GM18868 (cell line): ENCODE measurements around the gene GRHL1.
"Not testable (repeated sequence)": the region's sequence is repeated elsewhere in the genome, so short reads cannot be mapped to it uniquely, and the experiment has no call there.

Experiments used
- ATAC-seq: cut with Tn5 transposase; IDR thresholded peaks from one replicate; pipeline ENCODE4 v1.9.1; 2021; ENCODE audit warnings: mild to moderate bottlenecking, moderate library complexity; ENCODE audit not compliant: unreplicated experiment

Gene GRHL1, protein sequence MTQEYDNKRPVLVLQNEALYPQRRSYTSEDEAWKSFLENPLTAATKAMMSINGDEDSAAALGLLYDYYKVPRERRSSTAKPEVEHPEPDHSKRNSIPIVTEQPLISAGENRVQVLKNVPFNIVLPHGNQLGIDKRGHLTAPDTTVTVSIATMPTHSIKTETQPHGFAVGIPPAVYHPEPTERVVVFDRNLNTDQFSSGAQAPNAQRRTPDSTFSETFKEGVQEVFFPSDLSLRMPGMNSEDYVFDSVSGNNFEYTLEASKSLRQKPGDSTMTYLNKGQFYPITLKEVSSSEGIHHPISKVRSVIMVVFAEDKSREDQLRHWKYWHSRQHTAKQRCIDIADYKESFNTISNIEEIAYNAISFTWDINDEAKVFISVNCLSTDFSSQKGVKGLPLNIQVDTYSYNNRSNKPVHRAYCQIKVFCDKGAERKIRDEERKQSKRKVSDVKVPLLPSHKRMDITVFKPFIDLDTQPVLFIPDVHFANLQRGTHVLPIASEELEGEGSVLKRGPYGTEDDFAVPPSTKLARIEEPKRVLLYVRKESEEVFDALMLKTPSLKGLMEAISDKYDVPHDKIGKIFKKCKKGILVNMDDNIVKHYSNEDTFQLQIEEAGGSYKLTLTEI

DNA sequence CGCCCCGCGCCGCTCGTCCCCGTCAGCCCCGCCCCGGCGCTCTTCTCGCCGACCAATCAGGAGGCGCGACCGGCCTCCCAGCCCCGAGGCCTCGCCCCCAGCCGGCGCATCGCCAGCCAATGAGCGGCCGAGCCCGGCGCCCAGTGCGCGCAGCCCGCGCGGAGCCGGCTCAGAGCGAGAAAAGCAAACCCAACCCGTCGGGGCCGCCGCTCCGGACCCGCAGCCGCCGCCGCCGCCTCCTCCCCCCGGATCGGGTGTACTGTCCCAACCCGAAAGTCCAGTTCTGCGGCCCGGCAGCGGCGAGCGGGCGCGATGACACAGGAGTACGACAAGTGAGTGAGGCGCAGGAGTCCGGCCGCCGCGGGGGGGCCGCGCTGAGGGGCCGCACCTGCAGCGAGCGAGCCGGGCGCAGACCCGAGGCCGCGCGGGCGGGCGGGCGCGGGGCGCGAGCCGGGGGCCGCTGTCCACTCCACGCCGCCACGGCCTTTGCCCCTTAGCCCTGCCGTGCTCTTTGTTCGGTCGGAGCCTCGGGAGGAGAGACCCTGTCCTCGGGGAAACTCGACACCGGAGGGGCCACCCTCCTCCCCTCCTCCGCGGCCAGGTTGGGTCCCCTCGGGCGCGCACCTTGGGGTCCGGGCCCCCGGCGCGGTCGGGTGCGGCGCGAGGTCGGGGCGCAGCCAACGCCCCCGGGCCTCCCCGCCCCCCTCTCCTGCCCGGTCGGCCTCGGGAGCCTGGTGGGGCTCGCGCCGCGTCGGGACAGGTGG, at the start of gene GRHL1:
Gene GRHL1 (plus strand): TSS at position 172 of the 764 bp plus-strand sequence. CDS start 141 bp downstream, at position 313.
- ATAC-seq = peak; percentile 97

DNA sequence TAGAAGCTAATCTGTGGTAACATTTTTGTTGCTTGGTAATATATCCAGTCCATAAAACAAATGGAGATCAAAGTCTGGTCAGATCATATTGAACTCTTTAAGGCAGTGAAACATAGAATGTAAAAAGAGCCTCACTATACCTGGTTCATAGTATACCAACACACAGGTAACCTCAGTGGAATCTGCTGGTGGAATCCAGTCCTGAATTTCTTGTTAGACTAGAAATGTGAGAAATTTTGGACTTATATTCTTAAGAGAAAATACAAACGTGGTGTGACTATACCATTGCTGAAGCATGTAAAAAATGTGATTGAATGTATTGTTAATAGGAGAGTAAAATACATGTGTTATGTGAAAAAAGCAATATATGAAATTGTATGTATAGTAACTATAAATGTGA, 46.1 kb upstream of the GRHL1 start:
- ATAC-seq = no peak

- no peak for ATAC-seq
These were observed 44.1 kb upstream of the GRHL1 start for GRCh38 chr2:9907402-9907801.

- no peak for ATAC-seq
These were observed 42.9 kb upstream of the GRHL1 start for GRCh38 chr2:9908639-9909038.

GRCh38 chr2:9909106-9909505, 42.4 kb upstream of the GRHL1 start:
- no peak for ATAC-seq

DNA sequence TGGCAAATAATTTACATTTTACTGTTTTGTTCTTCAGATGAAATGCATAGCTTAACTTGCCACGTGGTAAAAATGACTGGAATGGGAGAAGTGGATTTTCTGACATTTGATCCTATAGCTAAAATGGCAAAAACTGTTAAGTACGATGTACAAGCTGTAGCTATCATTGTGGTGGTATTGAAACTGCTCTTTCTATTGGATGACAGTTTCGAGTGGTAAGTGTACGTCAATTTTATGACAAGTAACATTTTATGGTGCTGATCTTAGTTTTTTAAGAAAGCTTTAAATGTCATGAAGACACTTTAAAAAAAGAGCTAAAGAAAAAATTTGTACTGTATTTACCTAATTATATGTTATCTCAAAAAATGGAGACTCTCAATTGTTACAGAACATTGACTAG, 40.8 kb upstream of the GRHL1 start:
- no peak for ATAC-seq

DNA sequence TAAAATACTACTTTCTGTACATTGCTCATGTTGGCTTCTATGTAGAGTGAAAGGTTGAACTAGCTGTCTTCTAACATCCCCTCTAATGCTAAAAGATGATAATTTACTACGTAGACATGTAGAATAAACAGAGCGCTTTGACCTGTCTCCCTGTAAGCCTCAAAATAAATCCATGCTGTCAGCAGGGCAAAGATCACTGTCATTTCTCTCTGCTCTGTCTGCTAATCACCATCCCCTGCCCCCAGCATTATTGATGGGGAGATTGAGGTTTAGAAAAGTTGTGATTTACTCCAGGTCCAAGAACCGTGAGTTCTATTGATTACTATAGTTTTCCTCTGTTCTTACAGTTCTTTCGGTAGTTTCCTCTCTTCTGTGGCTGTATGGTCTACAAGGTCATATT, 39.0 kb upstream of the GRHL1 start:
- ATAC-seq = no peak

- peak; percentile 63 for ATAC-seq
These were observed 37.0 kb upstream of the GRHL1 start for GRCh38 chr2:9914384-9915065.

GRCh38 chr2:9918275-9918674, 33.2 kb upstream of the GRHL1 start:
- no peak for ATAC-seq

DNA sequence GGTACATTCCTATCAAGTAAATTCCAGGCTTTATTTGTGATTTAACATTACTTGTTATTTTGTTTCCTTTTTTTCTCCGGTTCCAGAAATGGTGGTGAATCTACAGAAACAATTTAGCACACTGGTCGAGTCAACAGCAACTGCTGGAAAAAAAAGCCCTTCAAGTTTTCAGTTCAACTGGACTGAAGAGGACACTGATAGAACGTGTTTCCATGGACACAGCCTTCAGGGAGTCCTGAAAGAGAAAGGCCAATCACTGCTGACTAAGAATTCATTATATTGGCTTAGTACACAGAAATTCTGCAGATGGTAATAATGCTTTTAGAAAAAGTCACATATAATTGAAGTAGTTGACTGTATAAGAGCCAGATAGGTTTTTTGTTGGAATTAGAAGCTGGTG, 32.0 kb upstream of the GRHL1 start:
- no peak for ATAC-seq

DNA sequence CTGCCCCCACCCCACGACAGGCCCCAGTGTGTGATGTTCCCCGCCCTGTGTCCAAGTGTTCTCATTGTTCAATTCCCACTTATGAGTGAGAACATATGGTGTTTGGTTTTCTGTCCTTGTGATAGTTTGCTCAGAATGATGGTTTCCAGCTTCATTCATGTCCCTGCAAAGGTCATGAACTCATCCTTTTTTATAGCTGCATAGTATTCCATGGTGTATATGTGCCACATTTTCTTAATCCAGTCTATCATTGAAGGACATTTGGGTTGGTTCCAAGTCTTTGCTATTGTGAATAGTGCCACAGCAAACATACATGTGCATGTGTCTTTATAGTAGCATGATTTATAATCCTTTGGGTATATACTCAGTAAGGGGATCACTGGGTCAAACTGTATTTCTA, 24.5 kb upstream of the GRHL1 start:
- not testable (repeated sequence) for ATAC-seq

DNA sequence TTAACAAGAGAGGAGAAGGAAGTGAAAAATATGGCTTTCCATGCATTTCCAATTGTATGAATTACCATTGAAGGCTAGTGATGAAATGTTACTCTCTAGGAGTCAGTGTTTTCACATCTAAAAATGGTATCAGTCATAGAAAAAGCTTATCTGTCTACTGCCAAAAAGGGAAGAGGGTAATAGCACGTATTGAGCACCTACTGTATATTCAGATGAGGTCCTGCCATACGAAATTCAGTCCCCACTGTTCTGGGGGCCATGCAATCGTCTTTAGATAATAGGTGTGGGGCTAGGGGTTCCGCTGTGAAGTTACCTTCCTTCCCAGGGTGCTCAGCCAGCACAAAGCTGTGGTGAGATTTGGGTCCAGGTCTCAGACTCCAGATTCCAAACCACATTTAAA, 14.2 kb upstream of the GRHL1 start:
- no peak for ATAC-seq

- ATAC-seq = no peak
These were observed 13.5 kb upstream of the GRHL1 start for GRCh38 chr2:9937968-9938367.

- ATAC-seq = no peak
These were observed 11.7 kb upstream of the GRHL1 start for GRCh38 chr2:9939587-9940485.

DNA sequence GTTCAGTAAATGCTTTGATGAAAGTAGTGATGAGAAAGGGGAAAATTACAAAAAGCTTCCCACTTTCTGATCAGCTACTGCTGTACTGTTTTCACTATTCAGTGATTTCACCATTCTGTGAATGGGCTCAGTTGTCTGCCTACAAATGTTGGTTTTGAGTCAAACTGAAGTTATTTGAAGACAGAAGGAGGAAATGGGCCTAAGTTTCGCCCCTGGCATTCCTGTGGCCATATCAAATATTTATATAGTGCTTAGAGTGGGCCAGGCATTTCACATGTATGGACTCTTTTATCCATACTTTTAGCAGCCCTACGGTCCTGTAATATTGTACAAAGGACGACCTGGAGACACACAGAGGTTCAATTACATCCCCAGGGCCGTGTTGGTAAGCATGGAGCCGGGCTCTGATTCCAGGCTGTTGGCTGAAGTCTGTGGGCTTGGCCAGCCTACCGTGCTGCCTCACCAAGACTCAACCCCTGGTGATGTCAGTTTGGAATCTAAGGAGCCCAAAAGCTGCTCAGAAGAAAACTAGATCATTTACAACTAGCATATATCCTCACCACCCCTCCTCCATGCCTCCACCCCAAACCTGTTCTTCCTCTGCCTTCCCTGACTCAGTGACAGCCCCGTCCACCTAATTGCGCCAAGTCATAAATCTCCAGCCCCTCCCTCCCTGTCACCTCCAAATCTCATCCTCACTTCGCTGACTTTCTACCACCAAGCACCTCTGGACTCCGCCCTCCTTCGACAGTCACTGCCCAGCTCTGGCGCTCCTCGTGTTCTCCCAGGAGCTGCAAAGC, 10.1 kb upstream of the GRHL1 start:
- ATAC-seq = no peak

DNA sequence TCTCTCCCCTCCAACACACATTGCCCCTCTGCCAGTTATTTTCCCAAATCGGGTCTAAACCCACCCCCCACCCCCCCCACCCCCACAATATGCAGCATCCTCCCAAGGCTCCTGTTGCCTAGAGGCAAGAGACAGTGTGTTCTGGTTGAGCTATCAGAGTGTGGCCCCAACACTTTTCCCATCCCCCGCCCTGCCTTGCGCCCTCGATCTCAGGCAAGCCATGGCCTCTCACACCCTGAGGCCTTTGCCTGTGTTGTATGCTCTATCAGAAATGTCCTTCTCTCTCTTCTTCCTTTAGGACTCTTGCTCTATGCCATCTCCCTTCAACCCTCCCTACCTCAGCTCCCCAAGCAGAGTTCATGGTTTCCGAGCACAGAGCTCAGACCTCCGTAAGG, 9.5 kb upstream of the GRHL1 start:
- no peak for ATAC-seq

- no peak for ATAC-seq
These were observed 7.1 kb upstream of the GRHL1 start for GRCh38 chr2:9944330-9944758.

DNA sequence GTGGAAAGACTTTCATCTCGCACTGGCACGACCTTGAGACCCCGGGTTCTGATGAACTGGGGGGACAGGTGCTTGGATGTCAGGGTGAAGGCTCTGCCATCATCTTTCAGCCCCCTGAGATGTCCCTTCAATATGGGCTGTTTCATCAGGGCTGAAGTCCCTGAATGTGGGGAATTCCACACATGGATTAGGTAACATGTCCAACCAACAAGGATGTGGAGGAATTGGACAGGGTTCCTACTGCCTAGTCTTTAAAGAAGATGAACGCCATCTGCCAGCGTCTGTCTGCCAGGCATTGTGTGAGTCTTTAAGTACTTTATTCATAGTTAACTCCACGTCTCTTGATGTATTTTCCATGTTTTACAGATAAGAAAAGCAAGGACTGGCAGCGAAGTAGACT, 5.9 kb upstream of the GRHL1 start:
- ATAC-seq = no peak

DNA sequence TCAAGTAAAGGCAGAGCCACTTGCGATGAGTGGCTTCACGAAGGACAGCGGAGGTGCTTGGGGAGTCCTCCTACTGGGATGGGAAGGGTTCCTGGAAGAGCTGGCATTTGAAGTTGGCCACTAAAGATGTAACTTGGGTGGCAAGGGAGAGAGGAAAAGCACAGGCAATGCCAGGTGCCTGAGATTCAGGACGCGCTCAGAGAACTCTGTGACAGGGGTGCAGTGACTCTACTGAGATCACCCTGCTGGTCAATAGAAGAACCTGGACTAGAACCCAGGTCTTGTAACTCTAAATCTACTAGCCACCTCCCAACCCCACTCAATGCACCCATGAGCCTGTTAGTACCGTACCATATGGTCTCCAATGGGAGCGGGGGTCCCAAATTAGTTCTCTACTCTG, 5.4 kb upstream of the GRHL1 start:
- no peak for ATAC-seq
